Muscle of arm (tissue), 12 donors: ENCODE results near the gene TMEM238L. TPM values are rescaled to one million over a fixed set of nuclear protein-coding genes. Genes with fewer than 3 reads are reported as not detected.

ENCODE experiments used
- DNase-seq: peaks from one replicate; pipeline ENCODE4 v3.0.0-alpha.2; 2013
- polyA plus RNA-seq, 12 donors: library from polyadenylated mRNA; unstranded; fragments of 120-200 nt; gene quantifications; one replicate each; pipeline ENCODE4 v1.2.1, GENCODE V29; 2013; ENCODE audit not compliant: insufficient read length in 12 of 12

Gene TMEM238L
- polyA plus RNA-seq, 12 donors, result 0.08 to 0.37 (median 0.21) TPM; not detected in 6

DNA sequence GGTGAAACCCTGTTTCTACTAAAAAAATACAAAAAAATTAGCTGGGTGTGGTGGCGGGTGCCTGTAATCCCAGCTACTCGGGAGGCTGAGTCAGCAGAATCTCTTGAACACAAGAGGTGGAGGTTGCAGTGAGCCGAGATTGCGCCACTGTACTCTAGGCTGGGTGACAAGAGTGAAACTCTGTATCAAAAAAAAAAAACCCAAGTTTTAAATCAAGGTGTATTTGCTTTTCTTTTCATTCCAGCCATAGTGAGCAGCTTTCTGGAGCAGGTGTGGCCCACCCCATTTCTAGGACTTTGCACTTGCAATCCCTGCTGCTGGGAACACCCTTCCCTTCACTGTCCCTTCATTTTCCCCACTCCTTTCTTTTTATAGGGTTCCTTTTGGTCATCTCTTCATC, 28.8 kb downstream of the TMEM238L start:
- no peak for DNase-seq

DNA sequence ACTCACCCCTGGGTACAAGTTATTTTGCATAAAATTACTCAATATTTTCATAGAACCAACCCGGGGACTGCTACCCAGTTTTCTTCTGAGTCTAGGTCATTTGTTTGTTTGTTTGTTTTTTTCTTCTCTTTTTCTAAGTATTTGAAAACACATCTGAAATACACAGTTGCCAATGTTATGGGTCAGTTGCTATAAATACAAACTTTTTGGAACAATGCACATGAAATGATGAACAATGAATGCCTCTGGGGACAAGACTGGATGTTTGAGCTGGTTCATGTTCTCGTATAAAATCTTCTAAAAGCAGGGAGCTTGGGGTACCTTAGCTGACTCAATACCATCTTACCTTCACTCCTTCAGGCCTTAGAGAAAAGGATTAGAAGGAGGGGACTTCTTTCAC, 30.5 kb downstream of the TMEM238L start:
- DNase-seq, result no peak

- no peak for DNase-seq
Measured at GRCh38 chr17:10772425-10773380, 31.2 kb downstream of the TMEM238L start.

GRCh38 chr17:10771148-10771547, 32.8 kb downstream of the TMEM238L start:
- DNase-seq, result no peak

DNA sequence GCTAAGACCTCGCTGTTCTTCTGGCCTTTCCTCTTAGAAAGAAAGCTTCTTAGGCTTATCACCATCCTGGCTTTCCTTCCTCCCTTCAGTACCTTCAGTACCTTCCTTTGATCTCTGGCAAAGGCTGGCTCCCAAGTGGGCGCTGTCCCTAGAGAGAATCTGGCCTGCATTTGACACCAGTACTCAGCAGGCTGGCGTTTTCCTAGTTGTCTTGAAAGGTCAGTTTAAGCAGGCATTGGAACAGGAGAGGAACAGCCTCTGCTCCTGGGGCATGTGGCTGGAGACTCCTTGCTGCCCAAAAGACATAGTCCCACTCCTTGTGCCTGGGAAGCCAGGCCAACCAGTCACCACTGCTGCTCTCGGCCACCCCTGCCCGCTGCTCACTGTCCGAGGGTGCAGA, 34.1 kb downstream of the TMEM238L start:
- no peak for DNase-seq

DNA sequence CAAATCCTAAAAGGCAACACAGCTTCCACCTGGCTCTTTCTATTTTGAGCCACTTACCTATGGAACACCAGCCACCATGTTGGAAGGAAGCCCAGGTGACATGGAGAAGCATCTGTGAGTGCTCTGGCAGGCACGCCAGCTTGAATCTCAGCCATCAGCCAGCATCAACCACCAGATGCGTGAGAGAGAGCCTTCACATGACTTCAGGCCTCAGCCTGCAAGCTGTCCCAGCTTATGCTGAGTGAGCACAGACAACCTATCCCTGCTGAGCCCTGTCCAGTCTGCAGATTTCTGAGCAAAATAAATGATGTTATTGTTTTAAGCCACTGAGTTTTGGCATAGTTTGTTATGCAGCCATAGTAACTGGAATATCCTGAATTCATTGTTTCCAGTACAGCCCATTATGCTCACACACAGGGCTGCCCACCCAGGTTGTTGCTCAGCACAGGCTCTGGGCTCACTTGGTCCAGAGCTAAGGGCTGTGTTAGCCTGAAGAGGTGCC, 35.1 kb downstream of the TMEM238L start:
- DNase-seq, result no peak

GRCh38 chr17:10767232-10767631, 36.7 kb downstream of the TMEM238L start:
- no peak for DNase-seq

GRCh38 chr17:10762037-10762436, 41.9 kb downstream of the TMEM238L start:
- DNase-seq, result no peak

GRCh38 chr17:10761281-10761680, 42.6 kb downstream of the TMEM238L start:
- no peak for DNase-seq

GRCh38 chr17:10758062-10758461, 45.8 kb downstream of the TMEM238L start:
- no peak for DNase-seq

GRCh38 chr17:10757647-10758046, 46.3 kb downstream of the TMEM238L start:
- no peak for DNase-seq

DNA sequence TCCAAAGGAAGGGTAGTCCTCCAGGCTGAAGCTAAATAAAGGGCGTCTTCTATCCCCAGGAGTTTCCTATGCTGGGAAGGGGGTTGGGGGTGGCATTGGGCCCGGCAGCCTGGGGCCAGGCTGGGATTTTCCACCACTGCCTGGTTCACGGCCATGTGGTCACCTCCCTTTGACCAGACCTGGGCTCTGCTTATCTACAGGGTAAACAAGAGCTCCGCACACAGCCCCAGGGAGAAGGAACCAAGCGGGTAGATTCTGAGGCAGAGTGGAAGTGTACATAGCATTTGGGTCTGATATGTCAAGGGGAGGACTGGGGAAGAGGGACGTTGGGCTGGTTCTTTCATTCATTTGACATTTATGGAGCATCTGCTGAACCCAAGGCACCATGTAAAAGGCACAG, 46.8 kb downstream of the TMEM238L start:
- no peak for DNase-seq

GRCh38 chr17:10756619-10757018, 47.3 kb downstream of the TMEM238L start:
- DNase-seq, result no peak

GRCh38 chr17:10756185-10756584, 47.7 kb downstream of the TMEM238L start:
- no peak for DNase-seq

DNA sequence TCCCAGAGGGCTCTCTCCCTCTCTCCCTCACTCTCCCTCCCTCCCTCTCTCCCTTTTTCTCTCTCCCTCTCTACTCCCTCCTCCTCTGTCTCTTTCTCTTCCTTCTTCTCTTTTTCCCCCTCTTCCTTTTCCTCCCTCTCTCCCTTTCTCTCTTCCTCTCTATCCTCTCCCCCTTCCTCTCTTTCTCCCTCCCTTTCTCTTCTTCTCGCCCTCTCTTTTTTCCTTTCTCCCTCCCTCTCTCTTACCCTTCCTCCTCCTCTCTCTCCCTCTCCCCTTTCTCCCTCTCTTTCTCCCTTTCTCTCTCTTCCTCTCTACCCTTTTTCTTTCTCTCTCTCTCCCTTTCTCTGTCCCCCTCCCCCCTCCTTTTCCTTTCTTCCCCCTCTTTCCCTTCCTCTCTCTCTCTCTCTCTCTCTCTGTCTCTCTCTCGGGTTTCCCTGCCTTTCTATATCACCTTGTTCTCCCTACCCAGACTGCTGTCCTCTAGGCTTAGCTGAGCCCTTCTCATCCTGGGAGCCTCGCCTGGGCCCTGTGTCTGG, 48.2 kb downstream of the TMEM238L start:
- DNase-seq, result no peak

DNA sequence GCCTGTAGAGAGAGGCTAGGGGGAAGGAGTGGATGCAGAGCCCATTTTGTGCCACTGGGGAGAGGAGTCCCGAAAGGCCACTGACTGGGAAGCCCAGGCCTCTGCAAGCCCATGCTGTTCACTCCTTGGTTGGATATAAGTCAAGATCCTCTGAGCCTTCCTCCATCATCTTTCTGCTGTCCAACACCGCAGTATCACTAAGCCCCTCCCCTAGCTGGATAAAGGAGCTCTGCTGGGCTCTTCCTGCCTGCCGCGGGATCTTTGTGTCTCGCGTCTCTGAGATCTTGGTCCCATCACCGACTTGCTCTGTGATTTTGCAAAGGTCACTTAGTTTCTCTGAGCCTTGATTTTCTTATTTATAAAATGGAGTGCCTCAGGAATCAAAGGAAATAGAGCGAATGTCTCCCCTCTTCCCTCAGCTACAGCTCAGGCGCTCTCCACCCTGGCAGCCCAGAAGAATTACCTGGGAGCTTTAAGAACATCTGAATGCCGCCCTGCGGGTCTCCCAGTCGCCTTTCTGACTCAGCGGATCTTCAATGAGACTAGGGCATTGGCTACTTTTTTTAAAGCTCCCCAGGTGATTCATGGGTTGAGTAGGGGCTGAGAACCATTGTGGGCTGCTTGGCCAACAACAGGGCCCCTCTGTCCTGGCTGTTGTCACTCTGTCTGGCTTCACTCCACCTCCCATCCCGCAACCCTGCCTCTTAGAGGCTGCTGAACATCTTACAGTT, 48.9 kb downstream of the TMEM238L start:
- no peak for DNase-seq

DNA sequence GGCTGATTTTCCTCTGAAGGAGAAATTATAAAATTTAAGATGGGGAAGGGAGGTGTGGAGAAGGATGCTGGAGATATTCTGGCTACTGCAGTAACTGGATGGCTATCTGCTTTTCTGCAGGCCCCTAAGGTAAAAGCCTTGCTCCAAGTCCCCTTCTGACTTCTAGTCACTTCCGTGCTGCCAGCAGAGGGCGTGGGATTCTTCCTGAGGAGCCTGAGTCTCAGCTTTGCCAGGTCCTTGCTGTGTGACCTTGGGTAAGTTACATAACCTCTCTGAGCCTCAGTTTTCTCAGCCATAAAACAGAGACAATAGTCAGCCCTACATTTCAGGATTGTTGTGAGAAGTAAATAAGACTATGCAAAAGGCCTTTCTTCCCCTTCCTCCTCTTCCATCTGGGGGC, 49.8 kb downstream of the TMEM238L start:
- DNase-seq, result no peak

GRCh38 chr17:10752696-10753095, 51.2 kb downstream of the TMEM238L start:
- DNase-seq, result no peak

DNA sequence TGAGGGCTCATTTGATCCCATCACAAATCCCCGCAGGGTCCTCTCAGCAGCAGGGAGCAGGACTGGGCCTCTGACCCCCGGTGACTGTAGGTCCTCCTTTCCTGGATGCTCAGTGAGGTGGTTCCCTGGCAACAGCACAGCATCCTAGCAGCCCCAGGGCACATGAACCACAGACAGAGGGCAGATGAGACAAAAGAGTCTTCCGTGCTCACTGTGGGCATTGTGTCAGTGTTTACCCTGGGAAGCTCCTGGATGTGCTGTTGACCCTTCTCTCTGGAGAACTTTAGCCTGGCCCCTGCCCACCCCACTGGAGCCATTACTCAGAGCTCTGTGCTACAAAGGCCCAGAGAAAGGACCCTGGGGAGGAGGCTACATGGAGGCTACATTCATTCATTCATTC, 52.3 kb downstream of the TMEM238L start:
- DNase-seq, result no peak

DNA sequence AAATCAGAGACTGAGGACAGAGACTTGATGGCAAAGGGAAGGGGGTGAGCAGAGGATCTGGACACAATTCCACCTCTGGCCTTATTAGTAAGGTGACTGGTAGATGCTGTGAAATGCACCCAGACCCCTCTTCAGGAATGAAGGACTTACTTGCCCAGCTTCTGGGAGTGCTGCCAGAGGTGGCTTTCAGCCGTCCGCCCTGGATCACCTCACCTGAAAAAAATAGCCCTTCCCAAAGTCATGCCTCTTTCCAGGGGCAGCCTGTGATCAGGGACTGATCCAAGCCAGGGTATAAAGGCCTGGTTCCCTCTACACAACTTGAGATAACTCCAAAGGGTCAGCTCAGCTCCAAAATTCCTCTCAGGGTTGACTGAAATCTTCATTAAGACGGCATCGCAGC, 53.7 kb downstream of the TMEM238L start:
- no peak for DNase-seq

GRCh38 chr17:10748531-10749181, 55.2 kb downstream of the TMEM238L start:
- DNase-seq, result no peak

DNA sequence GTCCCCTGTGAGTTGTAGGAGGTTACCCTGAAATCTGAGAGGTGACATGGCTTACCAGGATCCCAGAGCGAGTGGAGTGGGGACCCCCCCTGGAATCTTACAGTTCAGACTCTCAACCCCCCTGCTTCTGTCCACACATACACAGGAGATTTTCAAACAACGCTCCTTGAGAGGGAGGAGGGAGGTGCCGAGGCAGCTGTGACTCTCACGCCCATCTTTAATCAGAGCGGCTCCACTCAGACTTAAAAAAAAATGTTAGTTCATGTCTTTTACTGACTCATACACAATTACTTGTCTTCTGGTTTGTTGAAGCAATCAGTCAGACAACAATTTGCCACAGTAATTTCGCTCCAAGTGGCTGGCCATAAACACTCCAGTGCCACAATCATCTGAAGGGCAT, 58.7 kb downstream of the TMEM238L start:
- DNase-seq, result no peak
